Hepatocyte (in vitro differentiated cells): ENCODE measurements around the gene SH3BP4.

ENCODE experiments used
- CTCF ChIP-seq: fragments of 200-600 bp; sonication (generic); IDR thresholded peaks from 2 replicates; pipeline ENCODE4 v1.5.1; 2016; ENCODE audit warnings: antibody characterized with exemption, mild to moderate bottlenecking; ENCODE audit not compliant: poor library complexity
- EZH2 ChIP-seq: fragments of 200-600 bp; sonication (generic); IDR thresholded peaks from 2 replicates; pipeline ENCODE4 v1.6.1; 2016; ENCODE audit warnings: antibody characterized with exemption, mild to moderate bottlenecking, borderline replicate concordance
- EZH2phosphoT487 ChIP-seq: fragments of 200-600 bp; sonication (generic); IDR thresholded peaks from one replicate; pipeline ENCODE4 v1.6.1; 2018; ENCODE audit warnings: antibody characterized with exemption, mild to moderate bottlenecking, low read depth, moderate library complexity; ENCODE audit not compliant: unreplicated experiment, severe bottlenecking

GRCh38 chr2:234932591-234933168 lies 19.1 kb upstream of the SH3BP4 start:
- TF ChIP-seq CTCF (no peak), EZH2 (no peak), EZH2phosphoT487 (no peak)
